ENCODE data around the gene ECT2L. TPM values are rescaled to one million over a fixed set of nuclear protein-coding genes. Genes with fewer than 3 reads are reported as not detected.

The ECT2L gene
- total RNA-seq, 1 donor from 2014 or later, result 2.7 TPM

DNA sequence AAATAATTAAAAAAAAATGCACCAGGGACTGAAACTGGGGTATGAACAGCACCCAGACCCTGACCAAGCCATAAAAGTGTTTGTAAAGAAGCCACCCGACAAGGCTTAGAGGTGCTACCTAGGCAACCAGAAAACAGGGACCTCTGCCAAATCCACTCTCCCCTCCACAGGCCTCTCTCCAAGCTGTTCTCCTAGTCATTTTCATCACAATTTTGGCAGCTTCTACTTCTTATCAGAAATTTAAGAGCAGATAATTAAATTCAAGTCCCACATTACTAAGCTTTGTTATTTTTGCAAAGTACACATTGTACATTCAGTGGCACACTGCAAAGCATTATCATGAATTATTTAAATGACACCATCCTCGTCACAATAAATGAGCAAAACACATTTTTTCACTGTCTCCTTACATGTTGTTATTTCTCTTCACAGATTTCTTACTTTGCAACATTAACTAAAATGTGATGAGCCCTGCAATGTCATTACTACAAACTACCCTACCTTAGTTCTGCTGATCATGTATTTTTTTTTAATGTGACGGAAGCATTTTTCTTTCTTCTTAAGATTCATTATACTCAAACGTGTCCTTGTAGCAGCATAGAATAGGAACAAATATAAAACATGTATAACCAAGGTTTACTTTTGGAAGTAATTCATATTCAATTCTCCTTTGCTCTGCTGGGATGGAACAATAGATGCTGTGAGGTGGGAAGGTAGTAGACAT lies 38.1 kb downstream of the ECT2L start:
- H3K27ac Mint-ChIP-seq (ENCODE audit: unreplicated experiment), result peak overlapping the region; percentile 36
- no peak for DNase-seq
- H3K27me3 Mint-ChIP-seq (ENCODE audit: unreplicated experiment), result peaks cover 2% of the 10 kb centered on the region
- TF ChIP-seq, protein P1, sequence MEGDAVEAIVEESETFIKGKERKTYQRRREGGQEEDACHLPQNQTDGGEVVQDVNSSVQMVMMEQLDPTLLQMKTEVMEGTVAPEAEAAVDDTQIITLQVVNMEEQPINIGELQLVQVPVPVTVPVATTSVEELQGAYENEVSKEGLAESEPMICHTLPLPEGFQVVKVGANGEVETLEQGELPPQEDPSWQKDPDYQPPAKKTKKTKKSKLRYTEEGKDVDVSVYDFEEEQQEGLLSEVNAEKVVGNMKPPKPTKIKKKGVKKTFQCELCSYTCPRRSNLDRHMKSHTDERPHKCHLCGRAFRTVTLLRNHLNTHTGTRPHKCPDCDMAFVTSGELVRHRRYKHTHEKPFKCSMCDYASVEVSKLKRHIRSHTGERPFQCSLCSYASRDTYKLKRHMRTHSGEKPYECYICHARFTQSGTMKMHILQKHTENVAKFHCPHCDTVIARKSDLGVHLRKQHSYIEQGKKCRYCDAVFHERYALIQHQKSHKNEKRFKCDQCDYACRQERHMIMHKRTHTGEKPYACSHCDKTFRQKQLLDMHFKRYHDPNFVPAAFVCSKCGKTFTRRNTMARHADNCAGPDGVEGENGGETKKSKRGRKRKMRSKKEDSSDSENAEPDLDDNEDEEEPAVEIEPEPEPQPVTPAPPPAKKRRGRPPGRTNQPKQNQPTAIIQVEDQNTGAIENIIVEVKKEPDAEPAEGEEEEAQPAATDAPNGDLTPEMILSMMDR (IDR thresholded peaks at IDR 0.05; ENCODE audit: partially characterized antibody, unreplicated experiment), result no peak
- H3K36me3 Mint-ChIP-seq (ENCODE audit: unreplicated experiment), result no peaks in the 10 kb centered on the region
- no peak overlapping the region for H3K4me3 Mint-ChIP-seq (ENCODE audit: unreplicated experiment)
- H3K4me1 Mint-ChIP-seq (ENCODE audit: low read depth, unreplicated experiment), result peaks cover 6% of the 10 kb centered on the region
- H3K9me3 Mint-ChIP-seq (ENCODE audit: unreplicated experiment), result no peaks in the 10 kb centered on the region

DNA sequence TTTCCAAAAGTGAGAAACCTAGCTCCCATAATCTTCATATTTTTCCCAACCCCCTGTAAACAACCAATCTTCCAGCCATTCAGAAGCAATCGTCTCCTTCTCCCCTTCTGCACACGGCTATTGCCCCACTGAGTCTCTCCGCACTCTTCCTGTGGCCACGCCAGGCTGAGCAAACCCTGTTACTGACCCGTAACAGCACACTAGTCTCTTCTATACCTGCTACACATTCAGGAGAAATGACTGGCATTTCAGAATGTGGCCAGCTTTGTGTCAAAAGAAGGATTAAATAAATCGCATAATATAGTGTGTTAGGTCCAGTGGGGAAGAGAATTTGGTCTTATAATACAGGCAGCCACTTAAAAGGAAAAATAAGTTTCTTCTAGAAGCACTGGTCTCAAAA lies 41.4 kb downstream of the ECT2L start:
- Mint-ChIP-seq H3K27me3 (ENCODE audit: unreplicated experiment) (peaks cover 2% of the 10 kb centered on the region), H3K4me1 (ENCODE audit: low read depth, unreplicated experiment) (peaks cover 6% of the 10 kb centered on the region), H3K9me3 (ENCODE audit: unreplicated experiment) (no peaks in the 10 kb centered on the region), H3K36me3 (ENCODE audit: unreplicated experiment) (peaks cover 4% of the 10 kb centered on the region), H3K27ac (ENCODE audit: unreplicated experiment) (no peak overlapping the region), H3K4me3 (ENCODE audit: unreplicated experiment) (no peak overlapping the region)
- no peak for DNase-seq
- TF ChIP-seq, protein P1 (IDR thresholded peaks at IDR 0.05; ENCODE audit: partially characterized antibody, unreplicated experiment), result no peak

DNA sequence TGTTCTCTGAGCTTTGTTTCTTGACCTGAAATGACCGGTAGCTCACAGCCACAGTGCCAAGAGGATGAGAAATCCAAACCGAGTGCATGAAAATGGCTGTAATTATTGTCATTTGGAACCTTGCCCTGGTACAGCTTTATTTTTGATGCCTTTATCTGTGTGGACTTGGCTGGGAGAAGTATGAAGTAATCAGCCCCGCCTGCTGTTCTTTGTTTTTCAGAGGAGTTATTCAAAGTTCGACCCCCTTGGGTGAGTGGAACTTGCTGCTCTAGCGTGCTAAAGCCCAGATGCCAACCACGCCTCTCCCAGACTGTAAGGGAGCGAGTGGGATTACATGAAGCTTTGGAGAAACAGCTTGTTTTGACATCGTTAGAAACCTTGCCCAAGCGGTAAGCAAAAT lies 48.3 kb downstream of the ECT2L start:
- DNase-seq, result no peak
- Mint-ChIP-seq H3K9me3 (ENCODE audit: unreplicated experiment) (no peaks in the 10 kb centered on the region), H3K36me3 (ENCODE audit: unreplicated experiment) (peaks cover 4% of the 10 kb centered on the region), H3K27me3 (ENCODE audit: unreplicated experiment) (peaks cover 3% of the 10 kb centered on the region), H3K4me1 (ENCODE audit: low read depth, unreplicated experiment) (no peaks in the 10 kb centered on the region), H3K4me3 (ENCODE audit: unreplicated experiment) (no peak overlapping the region), H3K27ac (ENCODE audit: unreplicated experiment) (no peak overlapping the region)
- TF ChIP-seq, protein P1 (IDR thresholded peaks at IDR 0.05; ENCODE audit: partially characterized antibody, unreplicated experiment), result no peak

DNA sequence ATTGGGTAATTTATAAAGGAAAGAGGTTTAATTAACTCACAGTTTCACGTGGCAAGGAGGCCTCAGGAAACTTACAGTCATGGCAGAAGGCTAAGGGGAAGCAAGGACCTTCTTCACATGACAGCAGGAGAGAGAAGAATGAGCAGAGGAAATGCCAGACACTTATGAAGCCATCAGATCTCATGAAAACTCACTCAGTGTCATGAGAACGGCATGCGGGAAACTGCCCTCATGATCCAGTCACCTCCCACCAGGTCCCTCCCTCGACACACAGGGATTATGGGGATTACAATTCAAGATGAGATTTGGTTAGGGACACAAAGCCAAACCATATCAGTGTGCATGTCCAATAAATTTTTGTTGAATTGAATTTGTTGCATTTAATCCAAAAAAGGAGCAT lies 52.0 kb downstream of the ECT2L start:
- no peaks in the 10 kb centered on the region for H3K36me3 Mint-ChIP-seq (ENCODE audit: unreplicated experiment)
- H3K4me3 Mint-ChIP-seq (ENCODE audit: unreplicated experiment), result no peak overlapping the region
- no peaks in the 10 kb centered on the region for H3K4me1 Mint-ChIP-seq (ENCODE audit: low read depth, unreplicated experiment)
- H3K27me3 Mint-ChIP-seq (ENCODE audit: unreplicated experiment), result peaks cover 3% of the 10 kb centered on the region
- H3K27ac Mint-ChIP-seq (ENCODE audit: unreplicated experiment), result no peak overlapping the region
- TF ChIP-seq, protein P1 (IDR thresholded peaks at IDR 0.05; ENCODE audit: partially characterized antibody, unreplicated experiment), result no peak
- H3K9me3 Mint-ChIP-seq (ENCODE audit: unreplicated experiment), result no peaks in the 10 kb centered on the region
- no peak for DNase-seq

DNA sequence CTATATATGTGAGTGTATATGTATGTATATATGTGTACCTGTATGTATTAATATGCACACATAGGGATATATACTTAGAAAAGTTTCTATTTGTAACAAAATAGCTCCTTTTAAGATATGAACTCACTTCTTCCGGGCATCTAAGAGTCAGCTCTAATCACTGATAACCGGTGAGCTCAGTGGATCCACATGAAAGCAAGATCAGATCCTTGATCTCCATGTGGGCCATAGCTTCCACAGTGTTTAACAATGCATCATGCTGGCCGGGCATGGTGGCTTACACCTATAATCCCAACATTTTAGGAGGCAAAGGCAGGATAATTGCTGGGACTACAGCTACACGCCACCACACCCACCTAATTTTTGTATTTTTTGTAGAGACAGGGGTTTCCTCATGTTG lies 52.6 kb downstream of the ECT2L start:
- TF ChIP-seq, protein P1 (IDR thresholded peaks at IDR 0.05; ENCODE audit: partially characterized antibody, unreplicated experiment), result no peak
- H3K4me3 Mint-ChIP-seq (ENCODE audit: unreplicated experiment), result no peak overlapping the region
- no peak overlapping the region for H3K27ac Mint-ChIP-seq (ENCODE audit: unreplicated experiment)
- H3K4me1 Mint-ChIP-seq (ENCODE audit: low read depth, unreplicated experiment), result no peaks in the 10 kb centered on the region
- no peaks in the 10 kb centered on the region for H3K36me3 Mint-ChIP-seq (ENCODE audit: unreplicated experiment)
- H3K9me3 Mint-ChIP-seq (ENCODE audit: unreplicated experiment), result no peaks in the 10 kb centered on the region
- no peak for DNase-seq
- peaks cover 3% of the 10 kb centered on the region for H3K27me3 Mint-ChIP-seq (ENCODE audit: unreplicated experiment)

All from glutamatergic neuron (in vitro differentiated cells).